ENCODE results near the gene CSPG4. TPM values are rescaled to one million over a fixed set of nuclear protein-coding genes. Genes with fewer than 3 reads are reported as not detected.
A peak's percentile ranks its signal among the peaks of the same experiment; 100 is the strongest.

CSPG4 gene
- total and polyA plus RNA-seq, 2 of the 13 experiments (the other 11 are each of a cell fraction or from before 2014, with no cell fraction given): 0.01 to 0.04 TPM

DNA sequence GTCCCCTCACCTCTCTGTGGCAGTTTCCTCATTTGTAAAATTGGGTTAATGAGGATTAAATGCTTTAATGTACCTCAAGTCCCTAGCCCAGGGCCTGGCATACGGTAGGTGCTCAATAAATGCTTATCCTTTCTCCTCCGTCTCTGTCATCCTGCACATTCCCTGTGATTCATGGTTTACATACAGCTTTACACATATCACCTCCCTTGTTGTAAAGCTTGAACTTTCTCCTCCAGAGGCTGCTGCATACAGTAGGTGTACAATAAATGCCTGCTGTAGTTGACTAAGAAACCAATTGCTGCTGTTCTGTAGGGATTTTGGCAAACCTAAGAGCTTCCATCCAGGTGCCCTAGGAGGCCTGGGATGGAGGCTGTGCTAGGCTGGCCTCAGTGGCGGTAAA is 1.5 kb upstream of the CSPG4 start:
- Histone ChIP-seq H3K9me3 (ENCODE audit: low read length) (no peaks in the 10 kb centered on the region), H4K20me1 (ENCODE audit: insufficient read depth, low read length) (no peaks in the 10 kb centered on the region), H3K27ac (ENCODE audit: extremely low read length, insufficient read depth, low read length) (no peak overlapping the region), H3K27me3 (ENCODE audit: control insufficient read depth in 1 of 2, insufficient read depth in 2 of 2, low read length in 2 of 2) (peaks cover 2 to 31% of the 10 kb centered on the region in 2 experiments), H2AFZ (ENCODE audit: low read length) (no peak overlapping the region), H3K79me2 (ENCODE audit: insufficient read depth, low read length) (no peaks in the 10 kb centered on the region), H3K4me1 (ENCODE audit: insufficient read depth, low read length) (peaks cover 13% of the 10 kb centered on the region), H3K4me2 (ENCODE audit: low read depth, low read length) (no peak overlapping the region), H3K36me3 (replicated peaks in 1 of 2; ENCODE audit: control insufficient read depth in 1 of 2, insufficient read depth in 2 of 2, low read length in 2 of 2) (no peaks in the 10 kb centered on the region), H3K9ac (ENCODE audit: insufficient read depth, low read depth, low read length) (no peak overlapping the region), H3K4me3 (replicated peaks in 1 of 3; ENCODE audit: insufficient read depth in 1 of 3, low read depth in 2 of 3, low read length in 3 of 3) (no peak overlapping the region)
- DNase-seq (ENCODE audit: low spot score): no peak
- no peak for FAIRE-seq
- no peak for ATAC-seq
- no TSS peak for BruUV-seq (replicated peaks)
- TF ChIP-seq ZBTB21 (CRISPR knock-in tag; IDR thresholded peaks at IDR 0.05) (no peak), MED1 (CRISPR knock-in tag; IDR thresholded peaks at IDR 0.05) (no peak), ZKSCAN8 (CRISPR knock-in tag; IDR thresholded peaks at IDR 0.05; ENCODE audit: borderline replicate concordance) (peak; percentile 37; the same call in 1 of the 2 replicates), MXD4 (CRISPR knock-in tag; IDR thresholded peaks at IDR 0.05) (no peak)
- TF ChIP-seq, protein P1, sequence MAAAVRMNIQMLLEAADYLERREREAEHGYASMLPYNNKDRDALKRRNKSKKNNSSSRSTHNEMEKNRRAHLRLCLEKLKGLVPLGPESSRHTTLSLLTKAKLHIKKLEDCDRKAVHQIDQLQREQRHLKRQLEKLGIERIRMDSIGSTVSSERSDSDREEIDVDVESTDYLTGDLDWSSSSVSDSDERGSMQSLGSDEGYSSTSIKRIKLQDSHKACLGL (CRISPR knock-in tag; IDR thresholded peaks at IDR 0.05): no peak
- WGBS (ENCODE audit: low lambda C conversion rate): 84% methylated on average over 3 of the region's 3 CpGs
- CTCF ChIA-PET (ENCODE audit: low intra/inter-chr PET ratio, low total read pairs): no interaction called here
- in situ Hi-C loops (cut with HindIII; ENCODE audit: extremely low pct_ligation_motif_present, low pct_unique_long_range_greater_than_20kb): no loop called here
- POLR2A ChIA-PET: no interaction called here
- intact Hi-C loops (cut with micrococcal nuclease; ENCODE audit: unreplicated experiment): no loop called here

DNA sequence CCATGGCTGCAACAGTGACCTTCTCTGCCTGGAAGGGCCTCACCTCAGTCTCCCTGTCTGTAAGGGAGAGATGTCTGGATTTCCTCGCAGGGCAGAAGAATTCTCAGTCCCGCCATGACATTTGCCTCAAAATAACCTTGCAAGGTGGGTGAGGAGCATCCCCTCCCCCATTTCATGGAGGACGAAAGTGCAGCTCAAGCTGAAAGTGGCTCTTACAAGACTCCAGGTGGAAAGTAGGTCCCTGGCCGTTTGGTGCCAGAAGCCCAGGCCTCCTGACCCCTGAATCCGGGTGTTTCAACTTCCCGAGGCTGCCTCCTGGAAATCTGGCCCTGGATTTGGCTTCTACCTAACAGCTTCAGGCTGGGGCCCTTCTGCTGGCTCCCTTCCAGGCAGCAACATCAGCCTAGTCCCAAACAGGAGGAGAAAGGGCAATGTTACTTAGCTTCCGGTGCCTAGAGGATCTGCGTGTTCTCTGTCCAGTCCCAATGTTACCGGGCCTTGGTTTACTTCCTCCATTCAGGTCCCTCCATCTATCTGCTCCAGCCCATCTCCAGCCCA is 769 bp upstream of the CSPG4 start:
- H3K4me1 ChIP-seq (ENCODE audit: insufficient read depth, low read length): peaks cover 13% of the 10 kb centered on the region
- H3K9ac ChIP-seq (ENCODE audit: insufficient read depth, low read depth, low read length): peak overlapping the region; percentile 28; the same call in 1 of the 2 replicates
- no TSS peak for BruUV-seq (replicated peaks)
- peak overlapping the region; percentile 69 for H3K4me2 ChIP-seq (ENCODE audit: low read depth, low read length)
- no peak for FAIRE-seq
- no peak; the same call in 2 of the 3 replicates for ATAC-seq
- no peaks in the 10 kb centered on the region for H4K20me1 ChIP-seq (ENCODE audit: insufficient read depth, low read length)
- peaks cover 2 to 36% of the 10 kb centered on the region in 2 experiments for H3K27me3 ChIP-seq (ENCODE audit: control insufficient read depth in 1 of 2, insufficient read depth in 2 of 2, low read length in 2 of 2)
- no peaks in the 10 kb centered on the region for H3K79me2 ChIP-seq (ENCODE audit: insufficient read depth, low read length)
- no peaks in the 10 kb centered on the region for H3K36me3 ChIP-seq (replicated peaks in 1 of 2; ENCODE audit: control insufficient read depth in 1 of 2, insufficient read depth in 2 of 2, low read length in 2 of 2)
- H3K27ac ChIP-seq (ENCODE audit: extremely low read length, insufficient read depth, low read length): no peak overlapping the region
- DNase-seq (ENCODE audit: low spot score): no peak
- peak overlapping the region in 2 of 3 experiments; percentile 40 to 63; a peak in 2 of 6 replicates for H3K4me3 ChIP-seq (replicated peaks in 1 of 3; ENCODE audit: insufficient read depth in 1 of 3, low read depth in 2 of 3, low read length in 3 of 3)
- 5% methylated on average over 4 of the region's 9 CpGs for WGBS (ENCODE audit: low lambda C conversion rate)
- H3K9me3 ChIP-seq (ENCODE audit: low read length): no peaks in the 10 kb centered on the region
- ChIA-PET CTCF (ENCODE audit: low intra/inter-chr PET ratio, low total read pairs) (no interaction called here), POLR2A (no interaction called here)
- in situ Hi-C loops (cut with HindIII; ENCODE audit: extremely low pct_ligation_motif_present, low pct_unique_long_range_greater_than_20kb): no loop called here
- intact Hi-C loops (cut with micrococcal nuclease; ENCODE audit: unreplicated experiment): no loop called here
- TF ChIP-seq EZH2 (conservative IDR thresholded peaks at IDR 0.05; ENCODE audit: low read depth, low read length): 0 out of 2 replicates have a peak, but pooled peaks have one; percentile 61
- TF ChIP-seq ZNF709 (CRISPR knock-in tag; IDR thresholded peaks at IDR 0.05): peak; percentile 93; the same call in 1 of the 2 replicates
- TF ChIP-seq, protein P2, sequence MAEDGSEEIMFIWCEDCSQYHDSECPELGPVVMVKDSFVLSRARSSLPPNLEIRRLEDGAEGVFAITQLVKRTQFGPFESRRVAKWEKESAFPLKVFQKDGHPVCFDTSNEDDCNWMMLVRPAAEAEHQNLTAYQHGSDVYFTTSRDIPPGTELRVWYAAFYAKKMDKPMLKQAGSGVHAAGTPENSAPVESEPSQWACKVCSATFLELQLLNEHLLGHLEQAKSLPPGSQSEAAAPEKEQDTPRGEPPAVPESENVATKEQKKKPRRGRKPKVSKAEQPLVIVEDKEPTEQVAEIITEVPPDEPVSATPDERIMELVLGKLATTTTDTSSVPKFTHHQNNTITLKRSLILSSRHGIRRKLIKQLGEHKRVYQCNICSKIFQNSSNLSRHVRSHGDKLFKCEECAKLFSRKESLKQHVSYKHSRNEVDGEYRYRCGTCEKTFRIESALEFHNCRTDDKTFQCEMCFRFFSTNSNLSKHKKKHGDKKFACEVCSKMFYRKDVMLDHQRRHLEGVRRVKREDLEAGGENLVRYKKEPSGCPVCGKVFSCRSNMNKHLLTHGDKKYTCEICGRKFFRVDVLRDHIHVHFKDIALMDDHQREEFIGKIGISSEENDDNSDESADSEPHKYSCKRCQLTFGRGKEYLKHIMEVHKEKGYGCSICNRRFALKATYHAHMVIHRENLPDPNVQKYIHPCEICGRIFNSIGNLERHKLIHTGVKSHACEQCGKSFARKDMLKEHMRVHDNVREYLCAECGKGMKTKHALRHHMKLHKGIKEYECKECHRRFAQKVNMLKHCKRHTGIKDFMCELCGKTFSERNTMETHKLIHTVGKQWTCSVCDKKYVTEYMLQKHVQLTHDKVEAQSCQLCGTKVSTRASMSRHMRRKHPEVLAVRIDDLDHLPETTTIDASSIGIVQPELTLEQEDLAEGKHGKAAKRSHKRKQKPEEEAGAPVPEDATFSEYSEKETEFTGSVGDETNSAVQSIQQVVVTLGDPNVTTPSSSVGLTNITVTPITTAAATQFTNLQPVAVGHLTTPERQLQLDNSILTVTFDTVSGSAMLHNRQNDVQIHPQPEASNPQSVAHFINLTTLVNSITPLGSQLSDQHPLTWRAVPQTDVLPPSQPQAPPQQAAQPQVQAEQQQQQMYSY (CRISPR knock-in tag; IDR thresholded peaks at IDR 0.05): peak; percentile 94
- no peak for TF ChIP-seq E2F2 (CRISPR knock-in tag; IDR thresholded peaks at IDR 0.05; ENCODE audit: borderline replicate concordance)
- no peak for TF ChIP-seq ZNF263 (CRISPR knock-in tag; IDR thresholded peaks at IDR 0.05)
- H2AFZ ChIP-seq (ENCODE audit: low read length): no peak overlapping the region

All from HepG2 (cell line).